ENCODE data around the gene ARID3A.

ARID3A gene

GRCh38 chr19:913080-913748 is 12.6 kb upstream of the ARID3A start, which contains the start of gene R3HDM4:
Gene R3HDM4, minus strand, starts transcription at chr19:913219. Its CDS starts 62 bp downstream, at chr19:913157.
- DNase-seq = peak; percentile 68 to 86 (median 76)

- no peak for DNase-seq
Observed at GRCh38 chr19:916645-917322, 9.1 kb upstream of the ARID3A start.

GRCh38 chr19:917323-918151 is 8.3 kb upstream of the ARID3A start, which contains the start of gene KISS1R:
Gene KISS1R, plus strand, starts transcription at chr19:917333. Its CDS starts 170 bp downstream, at chr19:917503.
- peak in 1 of 4 experiments; percentile 34 for DNase-seq

- no peak for DNase-seq
Observed at GRCh38 chr19:918152-918437, 7.7 kb upstream of the ARID3A start.

- no peak for DNase-seq
Observed at GRCh38 chr19:918481-919198, 7.2 kb upstream of the ARID3A start.

- DNase-seq = peak in 1 of 4 experiments; percentile 52
Observed at GRCh38 chr19:919199-920050, 6.4 kb upstream of the ARID3A start.

- peak; percentile 38 to 60 (median 51) for DNase-seq
Observed at GRCh38 chr19:920051-920864, 5.6 kb upstream of the ARID3A start.

GRCh38 chr19:924553-925086 is 1.2 kb upstream of the ARID3A start:
- no peak for DNase-seq

- peak in 2 of 4 experiments; percentile 64 to 76 for DNase-seq
Observed at GRCh38 chr19:925087-925525, 729 bp upstream of the ARID3A start.

- DNase-seq = no peak
Observed at GRCh38 chr19:926323-926588, 421 bp downstream of the ARID3A start.

GRCh38 chr19:926589-927350 is 935 bp downstream of the ARID3A start:
- no peak for DNase-seq

GRCh38 chr19:927351-927779 is 1.5 kb downstream of the ARID3A start:
- DNase-seq = no peak

GRCh38 chr19:927780-928401 is 2.1 kb downstream of the ARID3A start:
- DNase-seq = no peak

- DNase-seq = no peak
Observed at GRCh38 chr19:928471-929202, 2.8 kb downstream of the ARID3A start.

- DNase-seq = no peak
Observed at GRCh38 chr19:929203-929890, 3.5 kb downstream of the ARID3A start.

- no peak for DNase-seq
Observed at GRCh38 chr19:929891-930258, 4.0 kb downstream of the ARID3A start.

- no peak for DNase-seq
Observed at GRCh38 chr19:931860-932647, 6.2 kb downstream of the ARID3A start.
